HG03039 (cell line): Measurements from ENCODE around the gene CDHR3.

Experiments used
- ATAC-seq: cut with Tn5 transposase; IDR thresholded peaks from one replicate; pipeline ENCODE4 v1.9.1; 2021; ENCODE audit warnings: mild to moderate bottlenecking, moderate library complexity; ENCODE audit not compliant: unreplicated experiment

CDHR3 gene

GRCh38 chr7:106047818-106048705, 85.0 kb downstream of the CDHR3 start:
- ATAC-seq, result no peak

- ATAC-seq, result no peak
Measured at GRCh38 chr7:106048706-106049020, 85.6 kb downstream of the CDHR3 start.

- ATAC-seq, result no peak
Measured at GRCh38 chr7:106049139-106049752, 86.2 kb downstream of the CDHR3 start.

DNA sequence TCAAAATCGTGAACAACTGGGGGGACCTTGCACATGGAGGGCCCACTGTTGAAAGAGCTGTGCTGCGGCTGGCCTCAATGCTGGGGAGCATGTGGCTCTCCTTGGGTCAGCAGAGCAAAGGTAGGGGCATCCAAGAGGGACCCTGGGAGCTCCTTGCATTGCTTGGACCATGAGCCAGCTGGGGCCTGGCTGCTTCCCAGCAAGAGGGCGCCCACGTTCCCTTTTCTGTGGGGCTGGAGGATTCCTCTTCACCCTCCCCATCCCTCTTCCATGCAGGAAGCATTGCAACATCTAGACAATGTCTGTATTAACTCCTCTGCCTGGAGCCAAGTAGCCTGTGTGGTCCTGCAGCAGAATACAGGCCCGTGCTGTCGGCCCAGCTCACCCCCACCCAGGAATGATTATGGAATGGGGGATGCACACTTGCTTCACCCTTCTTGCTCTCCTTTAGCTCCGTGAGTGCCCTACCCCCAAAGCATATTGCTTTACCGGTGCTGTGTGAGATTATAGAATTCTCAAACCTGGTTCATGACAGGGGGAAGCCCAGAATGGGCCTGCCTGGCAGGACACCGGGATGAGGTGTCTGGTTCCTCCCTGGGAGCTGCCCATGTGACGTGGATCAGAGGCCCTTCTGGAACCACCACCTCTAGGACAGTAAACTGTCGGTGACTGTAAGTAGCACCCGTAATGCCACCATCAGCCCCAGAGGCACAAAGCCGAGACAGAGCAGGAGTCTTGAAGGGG, 87.1 kb downstream of the CDHR3 start:
- ATAC-seq, result no peak

DNA sequence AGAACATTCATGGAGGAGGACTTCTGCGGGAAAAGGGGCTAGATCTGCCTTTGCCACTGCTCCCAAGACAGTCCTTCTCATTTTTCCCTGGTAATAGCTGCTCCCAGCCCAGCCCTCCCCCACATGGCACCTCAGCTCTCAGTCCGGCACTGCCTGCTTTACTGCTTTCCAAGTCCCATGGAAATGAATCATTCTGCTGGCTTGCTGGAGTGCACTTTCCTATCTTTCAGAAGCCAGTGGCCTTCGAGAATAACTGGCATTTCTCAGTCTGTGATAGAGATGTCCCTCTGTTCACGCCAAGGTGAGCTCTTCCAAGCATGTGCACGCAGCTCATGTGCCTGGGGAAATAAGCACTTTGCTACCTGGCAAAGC, 87.7 kb downstream of the CDHR3 start:
- ATAC-seq, result no peak

- no peak for ATAC-seq
Measured at GRCh38 chr7:106052681-106053080, 89.6 kb downstream of the CDHR3 start.

DNA sequence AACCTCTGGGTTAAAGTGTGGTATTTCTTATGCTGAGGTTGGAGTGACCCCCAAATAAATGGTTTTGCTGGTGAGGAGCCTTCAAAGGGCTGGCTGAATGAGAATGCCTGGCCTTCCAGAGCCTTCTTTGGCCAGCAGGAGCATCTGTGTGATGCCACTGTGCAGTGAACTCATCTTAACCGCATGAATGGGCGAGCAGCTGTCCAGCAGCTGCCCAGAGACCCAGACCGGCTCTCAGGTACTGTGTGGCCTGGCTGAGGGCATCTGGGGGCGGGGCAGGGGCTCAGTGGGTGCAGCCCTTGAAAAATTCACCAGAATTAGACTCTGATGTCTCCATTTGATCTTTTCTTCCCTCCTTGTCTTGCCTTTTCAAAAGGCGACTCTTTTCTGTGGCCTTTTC, 90.0 kb downstream of the CDHR3 start:
- no peak for ATAC-seq

DNA sequence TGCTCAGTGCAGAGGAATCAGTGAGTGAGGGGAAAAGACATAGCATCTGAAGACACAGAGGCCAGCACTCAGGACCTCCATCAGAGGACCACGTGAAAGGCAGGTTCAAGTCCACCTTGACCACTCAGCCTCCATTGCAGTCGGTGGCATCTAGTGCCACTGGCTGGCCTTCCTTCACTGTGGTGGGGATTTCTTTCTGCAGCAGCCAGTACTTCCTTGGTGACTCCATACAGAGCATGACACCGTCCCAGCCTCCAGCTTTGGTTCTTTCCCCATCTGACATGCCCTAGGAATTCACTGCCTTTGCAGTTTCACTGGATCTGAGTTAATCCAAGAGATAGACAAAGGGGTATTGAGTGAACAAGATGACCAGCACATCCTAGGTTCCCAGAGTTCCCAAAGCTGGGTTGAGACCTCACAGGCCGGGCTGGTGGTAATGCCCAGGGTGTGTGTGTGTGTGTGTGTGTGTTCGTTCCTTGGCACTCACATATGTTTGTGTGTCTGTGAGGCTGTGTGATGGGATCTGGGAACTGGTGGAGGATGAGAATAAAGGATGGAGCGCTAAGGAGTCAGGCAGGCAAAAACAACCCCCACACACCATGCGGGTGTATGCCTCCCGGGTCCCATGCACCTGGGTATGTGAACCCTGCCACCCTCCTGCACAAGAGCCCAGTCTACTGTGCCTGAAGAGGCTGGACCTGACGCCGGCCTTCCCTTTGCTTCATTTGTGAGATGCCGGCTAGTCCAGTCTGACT, 91.3 kb downstream of the CDHR3 start:
- no peak for ATAC-seq

GRCh38 chr7:106054971-106055532, 92.0 kb downstream of the CDHR3 start:
- ATAC-seq, result no peak

DNA sequence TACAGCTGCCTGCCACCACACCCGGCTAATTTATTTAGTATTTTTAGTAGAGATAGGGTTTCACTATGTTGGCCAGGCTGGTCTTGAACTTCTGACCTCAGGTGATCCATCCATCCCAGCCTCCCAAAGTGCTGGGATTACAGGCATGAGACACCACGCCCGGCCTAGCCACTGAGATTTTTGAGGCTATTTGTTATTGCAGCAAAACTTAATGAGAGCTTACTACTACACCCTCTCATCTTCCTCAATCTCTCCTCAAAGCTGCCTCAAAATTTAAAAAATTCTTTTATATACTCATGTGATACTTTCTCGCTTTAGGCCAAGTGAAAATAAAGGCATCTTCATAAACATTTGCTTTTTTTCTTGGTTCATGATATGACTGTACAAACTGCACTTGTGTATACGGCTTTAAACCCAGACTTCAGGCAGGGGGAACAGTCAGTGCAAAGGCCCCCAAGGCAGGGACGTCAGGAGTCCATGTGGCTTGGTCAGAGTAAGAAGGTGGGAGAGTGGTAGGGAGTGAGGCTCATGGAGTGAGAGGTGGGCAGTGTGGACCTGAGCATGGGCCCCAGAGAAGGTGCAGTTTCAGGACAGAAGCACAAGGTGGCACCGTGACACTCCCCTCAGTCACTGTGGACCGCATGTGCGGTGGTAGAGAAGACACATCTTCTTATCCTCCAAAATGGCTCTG, 93.6 kb downstream of the CDHR3 start:
- ATAC-seq, result peak; percentile 35

DNA sequence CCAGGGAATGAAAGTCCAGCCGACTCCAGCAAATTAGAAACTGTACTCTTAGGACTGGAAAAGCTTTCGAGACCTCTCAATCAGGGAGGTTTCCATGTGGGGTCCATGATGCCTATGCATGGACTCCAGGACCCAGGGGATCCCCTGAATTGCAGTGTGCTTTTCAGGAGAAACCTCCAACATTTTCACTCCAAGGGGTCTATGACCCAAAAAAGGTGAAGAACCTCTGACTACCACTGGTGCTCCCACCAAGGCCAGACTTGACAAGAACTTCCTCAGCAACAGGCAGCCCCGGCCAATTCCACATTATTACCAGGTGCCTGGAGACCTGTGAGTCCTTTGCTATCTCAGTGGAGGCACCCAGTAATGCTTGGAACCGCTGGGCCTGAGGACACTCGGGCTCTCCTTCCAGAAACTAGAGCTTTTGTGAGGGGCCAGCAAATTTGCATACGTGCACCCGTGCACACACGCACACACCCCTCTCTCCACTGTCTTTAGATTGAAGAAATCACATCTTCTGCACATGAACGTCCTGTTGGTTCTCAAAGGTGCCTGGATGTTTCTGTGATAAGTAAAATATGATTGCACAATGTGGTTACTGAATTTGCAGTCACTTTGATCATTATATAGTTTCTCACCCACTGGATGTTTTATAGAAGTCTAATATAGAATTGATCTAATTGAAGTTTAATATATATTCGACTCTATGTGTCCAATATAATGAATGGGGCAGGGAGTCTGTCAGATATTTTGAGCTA, 94.3 kb downstream of the CDHR3 start:
- no peak for ATAC-seq

DNA sequence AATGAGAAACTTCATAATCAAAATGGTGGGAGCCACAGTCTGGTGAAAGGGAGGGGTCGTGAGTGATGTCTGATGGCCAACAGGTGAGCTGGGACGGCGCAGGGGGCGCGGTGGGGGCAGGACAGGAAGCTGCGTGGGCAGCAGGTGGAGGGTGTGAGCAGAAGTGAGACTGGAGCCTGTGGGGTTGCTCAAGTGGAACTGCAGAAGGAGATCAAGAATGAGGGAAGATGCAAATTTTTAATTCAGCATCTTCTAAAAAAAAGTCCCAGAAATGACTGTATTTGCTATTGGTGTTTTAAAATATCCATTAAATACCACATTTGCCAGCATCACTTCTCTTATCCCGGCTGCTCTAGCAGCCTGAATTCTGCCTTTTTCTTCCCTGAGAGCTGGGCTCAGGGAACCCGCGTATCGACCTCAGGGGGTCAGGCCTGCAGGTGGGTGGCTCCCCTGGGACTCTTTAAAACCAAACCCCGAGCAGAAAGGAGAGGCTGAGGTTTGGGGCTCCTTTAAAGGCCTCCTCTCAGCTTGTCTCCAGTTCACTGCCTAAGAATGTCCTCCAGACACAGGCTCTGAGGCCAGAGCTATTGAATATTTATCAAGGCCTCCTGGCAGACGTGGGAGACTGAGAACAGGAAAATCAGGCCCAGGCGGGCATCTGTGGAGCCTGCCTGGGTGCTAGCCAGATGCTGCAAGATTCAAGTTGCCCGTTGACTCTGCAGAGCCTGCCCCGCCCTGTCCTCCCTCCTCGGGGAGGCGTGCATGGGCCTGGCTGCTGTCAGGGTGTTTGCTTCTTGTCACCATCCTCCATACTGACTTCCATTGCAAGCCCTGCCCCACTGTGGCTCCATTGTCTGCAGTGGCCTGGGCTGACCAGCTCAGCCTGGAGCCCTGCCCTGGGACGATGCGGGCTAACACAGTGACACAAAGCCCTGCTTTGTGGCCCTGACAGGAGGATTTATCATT, 95.2 kb downstream of the CDHR3 start:
- ATAC-seq, result peak; percentile 57

DNA sequence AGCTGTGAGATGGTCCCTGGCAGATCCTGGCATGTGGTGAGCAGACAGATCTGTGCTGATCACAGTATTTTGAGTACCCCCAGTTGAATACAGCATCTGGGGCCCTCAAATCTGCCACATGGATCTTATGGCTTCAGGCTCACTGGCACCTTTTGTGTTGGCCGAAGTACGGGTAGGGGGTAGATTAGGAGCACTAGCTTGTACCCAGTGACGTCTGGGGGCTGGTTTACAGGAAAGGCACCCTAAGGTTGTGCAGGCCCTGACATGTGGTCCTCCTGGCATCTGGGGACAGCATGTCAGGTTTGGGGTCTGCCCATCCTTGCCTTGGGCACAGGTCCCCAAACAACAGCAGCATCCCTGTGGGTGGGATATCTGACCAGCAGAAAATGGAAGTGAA, 95.9 kb downstream of the CDHR3 start:
- no peak for ATAC-seq

DNA sequence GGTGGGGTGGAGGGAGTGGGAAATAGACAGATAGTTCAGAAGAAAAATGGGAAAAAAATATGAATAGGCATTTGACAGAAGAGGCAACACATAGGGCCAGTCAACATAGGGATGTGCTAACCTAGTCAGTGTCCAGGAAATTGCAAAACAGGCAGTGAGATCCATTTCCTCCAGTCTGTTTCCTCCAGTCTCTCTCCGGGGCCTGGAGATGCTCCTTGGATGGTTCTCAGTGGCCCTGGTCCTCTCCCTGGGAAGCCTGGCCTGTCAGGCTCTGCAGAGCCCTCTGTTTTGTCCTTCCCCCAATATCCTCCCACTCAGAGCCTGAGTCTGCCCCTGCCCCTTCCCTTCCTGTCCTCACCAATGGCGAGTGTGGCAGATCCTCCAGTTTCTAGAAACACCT, 96.5 kb downstream of the CDHR3 start:
- no peak for ATAC-seq

DNA sequence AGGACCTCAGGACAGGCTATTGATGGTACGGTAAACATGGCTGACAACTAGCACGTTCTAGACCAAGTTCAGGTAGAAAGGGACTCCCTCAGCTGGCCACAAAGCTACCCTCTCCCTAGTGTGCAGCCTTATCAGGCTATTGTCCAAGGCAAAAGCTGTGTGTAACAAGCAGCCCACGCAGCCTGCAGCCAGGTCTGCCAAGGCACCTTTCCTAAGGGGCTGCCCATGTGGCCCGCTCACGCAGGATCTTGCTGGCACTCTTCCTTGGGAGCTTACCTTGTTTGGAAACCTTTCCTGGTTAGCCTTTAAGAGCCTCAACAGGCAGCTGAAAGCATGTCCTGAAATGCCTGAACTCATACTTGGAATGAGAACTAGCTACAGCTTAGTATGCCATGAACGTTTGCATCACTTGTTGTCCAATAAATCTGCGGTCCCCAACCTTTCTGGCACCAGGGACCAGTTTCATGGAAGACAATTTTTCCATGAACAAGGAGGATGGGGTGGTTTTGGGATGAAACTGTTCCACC, 97.4 kb downstream of the CDHR3 start:
- no peak for ATAC-seq

GRCh38 chr7:106061301-106061979, 98.4 kb downstream of the CDHR3 start:
- no peak for ATAC-seq

- ATAC-seq, result no peak
Measured at GRCh38 chr7:106062006-106062405, 98.9 kb downstream of the CDHR3 start.

DNA sequence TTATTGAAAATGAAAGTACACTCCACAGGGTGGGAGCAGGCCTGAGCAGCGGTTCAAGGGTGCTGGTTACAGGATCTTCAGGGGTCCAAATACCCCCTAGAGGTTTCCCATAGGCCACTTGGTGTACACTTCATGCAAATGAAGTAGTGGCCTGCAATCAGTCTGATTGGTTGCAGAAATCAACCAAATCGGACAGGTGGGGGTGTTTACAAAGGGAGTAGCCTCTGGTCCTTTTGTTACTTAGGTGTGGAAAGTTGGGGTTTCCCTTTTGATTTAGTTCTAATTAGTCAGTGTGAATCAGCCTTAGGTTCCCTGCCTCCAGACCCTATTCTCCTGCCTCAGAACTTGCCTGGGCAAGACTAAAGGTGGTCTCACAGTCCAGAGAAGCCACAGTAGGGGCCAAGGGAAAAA, 99.5 kb downstream of the CDHR3 start:
- no peak for ATAC-seq
